Activated T-helper 17 cell treated with anti-CD3 and anti-CD28 coated beads, Interleukin-2, amount 50 U/mL, for 72 hours (primary cell): Measurements from ENCODE around the gene ARID3B. TPM values are rescaled to one million over a fixed set of nuclear protein-coding genes. Genes with fewer than 3 reads are reported as not detected.
A peak's percentile ranks its signal among the peaks of the same experiment; 100 is the strongest.
"Not testable (repeated sequence)": the region's sequence is repeated elsewhere in the genome, so short reads cannot be mapped to it uniquely, and the experiment has no call there.

Experiments used
- ATAC-seq: fragments of 150-1000 bp; cut with Tn5 transposase; replicated peaks from 2 replicates; pipeline ENCODE4 v1.10.0; 2021; ENCODE audit warnings: mild to moderate bottlenecking, moderate library complexity
- H3K27ac Mint-ChIP-seq: one replicate; pipeline ENCODE4 v1.8.0; 2022; ENCODE audit warnings: mixed read lengths
- H3K27me3 Mint-ChIP-seq: one replicate; pipeline ENCODE4 v1.8.0; 2022; ENCODE audit warnings: mixed read lengths
- H3K36me3 Mint-ChIP-seq: one replicate; pipeline ENCODE4 v1.8.0; 2022; ENCODE audit warnings: low read depth, mild to moderate bottlenecking, mixed read lengths
- H3K4me1 Mint-ChIP-seq: one replicate; pipeline ENCODE4 v1.8.0; 2022; ENCODE audit warnings: mixed read lengths
- H3K4me3 Mint-ChIP-seq: one replicate; pipeline ENCODE4 v1.8.0; 2022; ENCODE audit warnings: mild to moderate bottlenecking, mixed read lengths
- H3K9me3 Mint-ChIP-seq: one replicate; pipeline ENCODE4 v1.8.0; 2022; ENCODE audit warnings: mixed read lengths
- total RNA-seq, 2 donors: library from RNA; stranded (reverse); gene quantifications; one replicate each; pipeline ENCODE4 v1.2.3, GENCODE V29; 2022

The ARID3B gene
- total RNA-seq, 2 donors from 2014 or later: 40.3 to 43.9 TPM

DNA sequence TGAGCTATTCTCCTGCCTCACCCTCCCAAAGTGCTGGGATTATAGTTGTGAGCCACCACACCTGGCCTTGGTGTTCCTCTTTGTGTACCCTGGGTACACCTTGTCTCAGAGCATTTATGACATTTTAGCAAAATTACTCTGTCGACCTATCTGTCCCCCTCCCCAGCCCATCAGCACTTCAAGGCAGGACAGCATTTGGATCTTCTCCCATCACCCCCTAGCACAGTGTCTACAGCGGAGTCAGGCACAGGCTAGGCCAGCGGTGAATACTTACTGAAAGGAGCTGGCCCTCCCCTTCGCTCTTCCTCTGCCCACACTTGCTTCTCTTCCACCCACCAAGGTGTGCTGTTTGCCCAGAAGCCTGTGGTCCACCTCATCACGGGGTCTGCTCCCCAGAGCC, 54.3 kb downstream of the ARID3B start:
- H3K36me3 Mint-ChIP-seq: peaks cover 71% of the 10 kb centered on the region
- H3K27ac Mint-ChIP-seq: peak overlapping the region; percentile 29
- H3K4me3 Mint-ChIP-seq: no peak overlapping the region
- peaks cover 9% of the 10 kb centered on the region for H3K4me1 Mint-ChIP-seq
- no peak for ATAC-seq
- no peaks in the 10 kb centered on the region for H3K27me3 Mint-ChIP-seq
- no peaks in the 10 kb centered on the region for H3K9me3 Mint-ChIP-seq

DNA sequence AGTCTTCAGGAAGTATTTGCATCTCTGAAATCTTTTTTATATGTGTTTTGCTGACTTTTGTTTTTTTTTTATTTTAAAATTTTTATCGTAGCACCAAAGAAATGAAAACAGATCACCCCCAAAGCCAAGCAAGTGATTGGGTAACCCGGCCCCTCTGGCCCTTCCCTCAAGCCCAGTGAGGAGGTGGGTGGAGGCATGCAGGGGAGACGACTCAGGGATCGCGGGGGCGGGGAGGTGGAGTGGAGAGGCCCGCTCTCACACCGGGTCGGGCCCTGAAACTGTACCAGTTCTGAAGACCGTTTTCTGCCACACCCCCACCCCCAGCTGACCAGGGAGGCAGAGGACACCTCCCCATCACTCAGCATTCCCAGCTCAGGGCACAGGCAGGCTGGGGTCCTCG, 55.7 kb downstream of the ARID3B start:
- ATAC-seq, H3K27me3 Mint-ChIP-seq, H3K9me3 Mint-ChIP-seq, H3K27ac Mint-ChIP-seq, H3K4me1 Mint-ChIP-seq, H3K4me3 Mint-ChIP-seq: not testable (repeated sequence)
- peaks cover 58% of the 10 kb centered on the region for H3K36me3 Mint-ChIP-seq

DNA sequence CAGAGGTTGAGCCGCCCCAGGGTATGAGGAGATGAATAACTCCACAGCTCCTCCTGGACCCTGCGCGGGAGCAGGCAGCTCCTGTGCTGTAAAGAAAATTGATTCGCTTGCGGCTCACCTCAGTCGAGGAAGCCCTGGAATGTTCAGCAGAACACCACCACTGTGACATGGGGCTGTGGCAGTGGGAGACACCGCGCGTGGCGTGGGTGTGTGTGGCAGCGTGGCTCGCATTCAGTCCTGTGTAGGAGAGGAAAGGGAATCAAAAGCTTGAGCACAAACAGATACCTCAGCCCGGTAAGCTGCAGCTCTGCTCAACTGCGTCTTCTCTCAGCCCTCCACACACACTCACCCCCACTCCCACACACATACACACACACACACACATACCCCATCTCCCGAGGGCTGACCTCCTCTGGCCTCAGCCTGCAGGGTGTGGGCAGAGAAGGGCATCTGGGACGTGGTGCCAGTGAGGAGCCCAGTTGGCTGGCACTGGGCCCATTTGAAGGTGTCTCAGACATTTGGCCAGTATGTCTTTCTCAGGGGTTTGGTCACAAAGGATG, 56.2 kb downstream of the ARID3B start:
- peaks cover 54% of the 10 kb centered on the region for H3K36me3 Mint-ChIP-seq
- ATAC-seq, H3K4me3 Mint-ChIP-seq, H3K27ac Mint-ChIP-seq, H3K4me1 Mint-ChIP-seq, H3K27me3 Mint-ChIP-seq, H3K9me3 Mint-ChIP-seq: not testable (repeated sequence)

DNA sequence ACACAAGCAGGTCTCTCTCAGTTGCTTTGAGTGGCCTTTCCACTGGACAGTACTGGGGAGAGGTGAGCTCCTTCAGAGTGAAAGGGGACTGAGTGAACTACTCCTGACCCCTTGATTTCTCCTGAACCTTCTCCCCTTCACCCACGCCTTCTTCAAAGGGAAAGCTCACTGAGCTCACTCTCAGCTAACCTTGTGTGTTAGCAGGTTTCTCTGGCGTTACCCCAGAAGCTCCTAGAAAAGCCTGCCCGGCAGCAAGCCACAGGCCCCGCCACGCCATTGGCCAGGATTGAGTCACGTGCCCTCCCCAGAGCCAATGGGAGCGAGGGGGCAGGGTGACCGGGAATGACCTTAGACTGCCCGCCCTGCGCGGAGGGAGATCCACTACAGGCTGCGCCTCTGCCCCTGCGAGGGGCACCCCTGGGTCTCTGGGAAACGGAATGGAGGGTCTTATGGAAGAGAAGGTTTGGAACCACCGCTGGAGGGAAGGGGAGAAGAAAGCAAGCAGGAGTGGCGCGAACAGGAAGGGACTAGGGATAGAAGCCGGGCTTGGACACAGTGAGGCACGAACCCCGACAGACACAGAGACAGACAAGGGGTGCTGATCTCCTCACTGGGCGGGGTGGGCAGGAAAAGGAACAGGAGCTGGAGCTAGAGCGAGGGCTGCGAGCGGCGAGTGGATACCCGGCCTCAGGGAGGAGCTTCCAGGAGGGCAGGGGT, 57.3 kb downstream of the ARID3B start:
- H3K4me1 Mint-ChIP-seq: peaks cover 9% of the 10 kb centered on the region
- peak overlapping the region; percentile 88 for H3K4me3 Mint-ChIP-seq
- peaks cover 45% of the 10 kb centered on the region for H3K36me3 Mint-ChIP-seq
- H3K27me3 Mint-ChIP-seq: no peaks in the 10 kb centered on the region
- H3K27ac Mint-ChIP-seq: peak overlapping the region; percentile 92
- ATAC-seq: peak; percentile 100
- H3K9me3 Mint-ChIP-seq: no peaks in the 10 kb centered on the region

DNA sequence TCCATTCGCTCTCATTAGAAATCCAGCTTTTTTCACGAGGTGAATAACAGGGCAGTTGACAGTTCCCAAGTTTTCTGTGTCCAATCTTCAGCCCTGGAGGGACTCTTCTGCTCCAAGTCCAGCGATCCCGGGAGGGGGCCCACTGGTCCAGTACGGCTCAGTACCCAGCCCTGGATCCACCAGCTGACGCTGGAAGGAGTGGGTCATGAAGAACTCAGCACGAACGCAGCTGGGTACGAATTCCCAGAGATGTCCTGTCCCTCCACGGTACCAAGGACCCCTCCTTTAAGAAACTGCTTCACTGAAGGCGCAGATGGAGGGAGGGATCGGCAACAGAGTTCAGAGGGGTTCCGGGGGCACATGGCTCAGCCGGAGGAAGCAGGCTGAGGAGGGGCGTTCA, 58.1 kb downstream of the ARID3B start:
- no peak for ATAC-seq
- Mint-ChIP-seq H3K9me3 (no peaks in the 10 kb centered on the region), H3K27me3 (no peaks in the 10 kb centered on the region), H3K4me3 (peak overlapping the region; percentile 88), H3K36me3 (peaks cover 37% of the 10 kb centered on the region), H3K27ac (peak overlapping the region; percentile 92), H3K4me1 (peaks cover 9% of the 10 kb centered on the region)

DNA sequence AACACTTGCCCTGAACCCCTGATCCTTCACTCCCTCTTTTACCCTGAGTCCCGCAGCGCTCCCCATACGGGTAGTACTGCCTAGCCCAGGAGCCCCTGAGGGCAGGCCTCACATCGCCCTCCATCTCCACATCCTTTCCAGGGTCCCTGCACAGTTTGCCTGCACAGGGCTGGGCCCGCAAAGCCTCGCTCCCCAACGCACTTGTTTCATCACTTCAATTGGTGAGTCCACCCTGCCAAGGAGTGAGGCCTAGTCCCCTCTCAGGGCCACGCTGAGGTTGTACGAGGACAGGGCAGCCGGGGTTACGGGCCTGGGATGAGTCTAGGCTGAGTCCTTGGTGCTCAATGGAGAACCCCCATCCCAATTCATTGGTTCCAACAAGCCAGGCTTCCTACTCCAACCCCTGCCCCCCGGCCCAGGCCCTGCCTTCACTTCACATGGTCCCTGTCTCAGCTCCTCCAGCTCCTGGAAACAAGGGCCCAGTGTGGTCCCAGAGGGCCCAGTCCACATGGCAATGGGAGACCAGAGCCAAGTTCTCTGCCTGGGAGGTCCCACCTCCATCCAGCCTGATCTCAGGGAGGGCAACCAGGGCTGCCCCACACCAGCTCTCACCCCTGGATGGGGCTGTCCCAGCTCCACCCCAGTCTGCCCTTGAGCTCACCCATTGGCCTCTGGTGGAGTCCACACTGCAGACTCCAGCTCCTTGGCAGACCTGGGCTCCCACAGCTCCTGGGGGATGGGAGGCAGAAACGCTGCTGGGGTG, 62.2 kb downstream of the ARID3B start:
- Mint-ChIP-seq H3K9me3 (no peaks in the 10 kb centered on the region), H3K36me3 (peaks cover 6% of the 10 kb centered on the region), H3K27me3 (no peaks in the 10 kb centered on the region), H3K4me3 (no peak overlapping the region), H3K4me1 (peaks cover 4% of the 10 kb centered on the region), H3K27ac (peak overlapping the region; percentile 10)
- no peak for ATAC-seq

DNA sequence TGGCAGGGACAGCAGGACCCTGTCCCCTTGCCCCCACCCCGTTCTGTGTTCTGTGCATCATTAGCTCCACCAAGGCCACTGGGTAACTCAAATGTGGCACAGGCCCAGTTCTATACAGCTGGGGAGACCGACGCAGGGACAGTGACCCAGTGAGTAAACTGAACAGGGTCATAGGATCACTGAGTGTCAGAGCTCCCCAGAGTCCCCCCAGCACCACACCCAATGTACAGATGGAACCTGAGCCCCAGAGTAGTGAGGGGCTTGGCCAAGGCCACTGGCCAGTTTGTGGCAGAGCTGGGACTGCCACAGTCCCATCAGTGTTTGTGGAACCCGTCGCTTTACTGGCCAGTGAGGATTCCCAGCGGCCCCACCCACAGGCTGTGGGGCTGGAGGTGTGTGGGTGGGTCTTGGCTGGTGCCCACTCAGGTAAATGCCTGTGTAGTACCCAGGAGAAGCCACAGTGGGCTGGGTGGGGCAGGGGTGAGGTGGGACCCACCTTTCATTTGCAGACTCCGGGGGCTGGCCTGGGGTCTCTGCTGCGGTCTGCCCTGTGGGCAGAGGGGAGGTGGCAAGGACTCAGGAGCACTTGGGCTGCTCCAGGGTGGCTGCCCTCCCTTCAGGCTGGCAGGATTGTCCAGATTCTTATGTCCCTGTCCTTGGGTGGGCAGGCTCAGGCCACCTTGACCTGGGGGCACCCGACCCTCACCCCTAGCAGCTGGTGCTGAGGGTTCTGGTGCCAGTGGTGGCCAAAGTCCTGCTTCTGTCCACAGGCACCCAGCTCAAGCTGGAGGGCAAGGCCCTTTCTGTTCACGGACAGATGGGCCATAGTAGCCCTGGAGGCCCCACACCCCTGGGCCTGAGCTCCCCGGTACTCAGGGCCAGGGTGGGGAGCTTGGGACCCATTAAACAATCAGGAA, 63.0 kb downstream of the ARID3B start:
- Mint-ChIP-seq H3K36me3 (no peaks in the 10 kb centered on the region), H3K4me1 (no peaks in the 10 kb centered on the region), H3K4me3 (no peak overlapping the region), H3K27me3 (no peaks in the 10 kb centered on the region), H3K27ac (peak overlapping the region; percentile 10), H3K9me3 (no peaks in the 10 kb centered on the region)
- ATAC-seq: no peak

DNA sequence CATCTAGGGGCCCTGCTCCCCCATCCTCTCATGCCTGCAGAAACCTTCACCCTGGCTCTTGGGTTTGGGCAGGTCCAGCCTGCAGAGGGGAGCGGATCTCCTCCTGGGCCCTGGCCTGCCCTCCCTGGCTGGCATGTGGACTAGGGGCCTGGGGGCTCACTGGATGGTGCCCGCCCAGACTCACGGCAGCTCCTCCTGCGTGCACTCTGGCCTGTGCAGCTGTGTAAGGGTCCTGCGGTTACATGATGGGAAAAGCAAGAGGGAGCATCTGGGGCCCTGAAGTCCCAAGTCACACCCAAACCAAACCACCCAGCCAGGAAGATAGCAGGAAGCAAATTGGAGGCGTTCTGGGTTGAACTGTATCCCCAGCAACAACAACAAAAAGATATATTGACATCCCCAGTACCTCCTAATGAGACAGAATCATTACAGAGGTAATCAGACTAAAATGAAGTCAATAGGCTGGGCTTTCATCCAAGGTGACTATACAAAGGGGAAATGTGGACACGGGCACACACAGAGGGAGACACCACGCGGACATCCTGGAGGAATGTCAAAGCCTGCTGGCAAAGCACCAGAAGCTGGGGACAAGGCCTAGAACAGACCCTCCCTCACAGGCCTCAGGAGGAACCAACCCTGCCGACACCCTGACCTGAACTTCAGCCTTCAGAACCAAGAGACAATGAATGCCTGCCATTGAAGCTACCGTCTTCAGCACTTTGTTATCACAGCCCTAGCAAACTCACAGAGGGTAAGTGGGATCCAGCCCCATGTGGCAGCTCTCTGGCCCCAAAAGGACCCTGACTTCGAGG, 64.2 kb downstream of the ARID3B start:
- Mint-ChIP-seq H3K4me3 (no peak overlapping the region), H3K36me3 (no peaks in the 10 kb centered on the region), H3K27me3 (no peaks in the 10 kb centered on the region), H3K27ac (no peak overlapping the region), H3K9me3 (no peaks in the 10 kb centered on the region), H3K4me1 (no peaks in the 10 kb centered on the region)
- ATAC-seq: no peak

DNA sequence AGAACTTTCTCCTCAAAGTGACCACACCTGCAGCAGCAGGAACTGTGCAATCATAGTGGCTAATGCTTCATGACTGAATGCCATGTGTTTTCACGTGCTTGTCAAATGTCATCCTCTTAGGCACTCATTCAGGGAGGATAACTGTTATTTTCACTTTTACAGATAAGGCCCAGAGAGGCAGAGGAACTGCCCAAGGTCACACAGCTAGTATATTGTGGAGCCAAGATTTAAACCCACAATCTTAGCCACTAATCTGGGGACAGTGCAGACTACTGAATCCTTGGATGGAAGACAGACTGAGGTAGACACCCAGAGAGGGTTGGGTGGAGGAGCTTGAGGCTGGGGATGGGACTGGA, 64.8 kb downstream of the ARID3B start:
- H3K4me1 Mint-ChIP-seq: no peaks in the 10 kb centered on the region
- no peak overlapping the region for H3K27ac Mint-ChIP-seq
- H3K27me3 Mint-ChIP-seq: no peaks in the 10 kb centered on the region
- H3K36me3 Mint-ChIP-seq: no peaks in the 10 kb centered on the region
- H3K9me3 Mint-ChIP-seq: no peaks in the 10 kb centered on the region
- H3K4me3 Mint-ChIP-seq: no peak overlapping the region
- no peak for ATAC-seq

DNA sequence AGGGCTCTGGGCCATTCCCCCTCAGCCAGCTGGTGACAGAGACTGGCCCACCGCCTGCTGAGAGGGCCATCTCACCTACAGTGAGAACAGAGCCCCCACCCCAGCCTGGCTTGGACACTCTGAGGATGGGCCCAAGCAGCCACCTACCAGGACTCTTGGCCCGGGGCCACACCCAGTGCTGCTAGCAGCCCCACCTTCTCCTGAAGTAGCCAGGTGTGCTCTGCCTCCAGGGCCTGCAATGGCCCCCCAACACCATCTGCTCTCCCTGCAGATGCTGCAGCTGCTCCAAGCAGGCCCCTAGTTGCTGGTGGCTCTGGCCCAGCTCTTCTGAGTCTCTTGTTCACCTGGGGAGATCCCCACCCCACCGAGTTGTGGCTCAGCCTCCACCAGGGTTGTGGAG, 67.8 kb downstream of the ARID3B start:
- H3K27ac Mint-ChIP-seq: no peak overlapping the region
- no peak overlapping the region for H3K4me3 Mint-ChIP-seq
- no peaks in the 10 kb centered on the region for H3K9me3 Mint-ChIP-seq
- H3K4me1 Mint-ChIP-seq: no peaks in the 10 kb centered on the region
- ATAC-seq: no peak
- H3K36me3 Mint-ChIP-seq: no peaks in the 10 kb centered on the region
- H3K27me3 Mint-ChIP-seq: no peaks in the 10 kb centered on the region

DNA sequence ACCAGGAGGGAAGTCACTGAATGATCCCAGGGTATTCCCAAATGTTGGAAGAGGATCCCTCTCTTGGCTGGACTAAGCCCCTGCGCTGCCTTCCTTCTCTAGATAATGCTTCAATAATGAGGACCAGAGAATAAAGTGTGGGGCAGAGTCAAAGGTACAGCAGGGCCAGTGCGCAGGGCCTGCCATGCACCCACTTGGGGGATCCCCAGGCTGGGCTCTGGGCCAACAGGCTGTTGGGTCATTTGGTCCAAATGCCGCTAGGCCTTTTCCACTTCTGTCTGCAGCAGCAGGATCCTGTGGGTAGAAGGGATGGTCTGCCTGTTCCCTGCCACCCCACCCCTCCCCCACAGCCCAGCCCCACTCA, 68.9 kb downstream of the ARID3B start:
- Mint-ChIP-seq H3K9me3 (no peaks in the 10 kb centered on the region), H3K4me3 (no peak overlapping the region), H3K36me3 (peaks cover 3% of the 10 kb centered on the region), H3K27me3 (no peaks in the 10 kb centered on the region), H3K27ac (no peak overlapping the region), H3K4me1 (no peaks in the 10 kb centered on the region)
- no peak for ATAC-seq

DNA sequence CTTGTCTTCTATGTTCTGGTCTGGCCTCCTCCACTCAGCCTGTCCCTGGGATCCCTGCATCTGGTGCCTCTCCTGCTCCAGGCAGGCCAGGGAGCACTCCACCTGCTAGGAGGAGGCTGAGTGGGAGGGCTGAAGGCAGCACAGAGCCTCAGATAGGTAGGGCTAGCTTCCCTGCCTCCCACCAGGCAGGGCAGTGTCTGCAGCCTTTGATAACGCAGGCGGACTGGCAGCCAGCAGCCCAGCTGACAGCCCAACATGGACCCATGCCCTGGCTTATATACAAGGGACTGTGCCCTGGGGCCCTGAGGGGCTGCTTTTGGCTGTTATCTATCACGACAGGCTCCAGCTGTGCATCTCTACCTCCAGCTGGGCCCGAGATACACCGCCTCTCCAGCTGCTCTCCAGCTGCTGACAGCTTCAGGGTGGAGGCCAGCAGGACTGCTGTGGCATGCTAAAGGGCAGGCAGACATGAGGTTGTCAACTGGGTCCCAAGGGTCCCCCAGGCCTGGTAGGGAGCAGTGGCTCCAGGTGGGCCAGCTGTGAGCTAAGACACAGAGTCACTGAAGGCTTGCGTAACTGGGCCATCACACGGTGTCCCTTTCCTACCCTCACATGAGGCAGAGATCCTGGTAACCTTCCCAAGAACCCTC, 69.4 kb downstream of the ARID3B start:
- no peak overlapping the region for H3K4me3 Mint-ChIP-seq
- H3K4me1 Mint-ChIP-seq: no peaks in the 10 kb centered on the region
- no peak for ATAC-seq
- peaks cover 6% of the 10 kb centered on the region for H3K36me3 Mint-ChIP-seq
- no peak overlapping the region for H3K27ac Mint-ChIP-seq
- no peaks in the 10 kb centered on the region for H3K27me3 Mint-ChIP-seq
- H3K9me3 Mint-ChIP-seq: no peaks in the 10 kb centered on the region

DNA sequence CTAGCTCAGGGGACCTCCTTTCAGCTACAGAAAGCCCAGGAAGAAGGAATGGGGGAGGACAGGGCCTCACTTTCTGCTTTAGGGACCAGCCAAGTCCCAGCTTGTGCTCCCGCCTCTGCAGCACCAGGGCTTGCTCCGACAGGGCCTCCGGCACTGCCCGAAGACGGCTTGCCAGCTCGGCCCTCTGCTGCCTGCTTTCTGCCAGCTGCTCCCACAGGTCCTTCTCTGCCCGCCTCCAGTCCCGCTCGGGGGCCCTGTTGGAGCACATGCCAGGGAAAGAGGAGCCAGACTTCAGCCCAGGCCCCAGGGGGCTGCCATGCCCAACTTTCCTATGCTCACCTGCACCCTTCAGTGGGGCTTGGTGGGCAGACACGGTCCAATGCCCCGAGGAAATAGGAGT, 70.3 kb downstream of the ARID3B start:
- Mint-ChIP-seq H3K27me3 (no peaks in the 10 kb centered on the region), H3K4me1 (no peaks in the 10 kb centered on the region), H3K9me3 (no peaks in the 10 kb centered on the region), H3K4me3 (no peak overlapping the region), H3K27ac (no peak overlapping the region), H3K36me3 (peaks cover 11% of the 10 kb centered on the region)
- ATAC-seq: no peak
